CD4-positive, alpha-beta memory T cell (primary cell): Measurements from ENCODE around the gene PPM1H. TPM values are rescaled to one million over a fixed set of nuclear protein-coding genes. Genes with fewer than 3 reads are reported as not detected.

Experiments used
- CTCF ChIA-PET: fragments of 350-600 bp; sonication (Branson Sonifier 250); formaldehyde crosslinking; loops from one replicate; lab custom pipeline; 2021; ENCODE audit warnings: inconsistent platforms; ENCODE audit not compliant: partially characterized antibody; lab: Charles Lee
- POLR2A ChIA-PET: fragments of 350-600 bp; sonication (Branson Sonifier 250); formaldehyde crosslinking; loops from one replicate; lab custom pipeline; 2021; ENCODE audit not compliant: partially characterized antibody; lab: Charles Lee
- DNase-seq, 5 donors: peaks; one replicate each; pipeline versions ENCODE4 v3.0.0 to v3.0.0-alpha.2; 2020 to 2022; ENCODE audit warnings: mixed read lengths in 1 of 5
- H3K27ac ChIP-seq: one replicate; pipeline ENCODE4 v1.7.0; 2013; ENCODE audit warnings: low read depth, low read length
- H3K27me3 ChIP-seq: 2 replicates; pipeline ENCODE4 v1.7.0; 2013; ENCODE audit warnings: mild to moderate bottlenecking, low read length, moderate library complexity; ENCODE audit not compliant: insufficient read depth
- H3K36me3 ChIP-seq: 2 replicates; pipeline ENCODE4 v1.7.0; 2013; ENCODE audit warnings: mild to moderate bottlenecking, low read length, moderate library complexity; ENCODE audit not compliant: insufficient read depth
- H3K4me1 ChIP-seq: 2 replicates; pipeline ENCODE4 v1.7.0; 2013; ENCODE audit warnings: mild to moderate bottlenecking, low read length, moderate library complexity; ENCODE audit not compliant: insufficient read depth
- H3K4me3 ChIP-seq, 2 donors: one replicate each; pipeline ENCODE4 v1.7.0; 2013; ENCODE audit warnings: low read length in 2 of 2, mild to moderate bottlenecking in 1 of 2
- H3K9me3 ChIP-seq, 2 donors: one replicate each; pipeline ENCODE4 v1.7.0; 2013; ENCODE audit warnings: low read length in 2 of 2, control low read depth in 1 of 2; ENCODE audit not compliant: control insufficient read depth in 1 of 2
- H3K27ac Mint-ChIP-seq, 7 donors: one replicate each; pipeline ENCODE4 v1.8.0; 2020 to 2021; ENCODE audit warnings: mixed read lengths in 7 of 7, mild to moderate bottlenecking in 6 of 7, inconsistent platforms in 3 of 7, moderate library complexity in 3 of 7
- H3K27me3 Mint-ChIP-seq, 2 donors: one replicate each; pipeline ENCODE4 v1.8.0; 2020 to 2021; ENCODE audit warnings: mixed read lengths in 2 of 2
- H3K36me3 Mint-ChIP-seq, 2 donors: one replicate each; pipeline ENCODE4 v1.8.0; 2020 to 2021; ENCODE audit warnings: mixed read lengths in 2 of 2, inconsistent platforms in 1 of 2, mild to moderate bottlenecking in 1 of 2
- H3K4me1 Mint-ChIP-seq, 4 donors: one replicate each; pipeline ENCODE4 v1.8.0; 2020 to 2021; ENCODE audit warnings: mixed read lengths in 4 of 4, mild to moderate bottlenecking in 1 of 4
- H3K4me3 Mint-ChIP-seq, 8 donors: one replicate each; pipeline ENCODE4 v1.8.0; 2020 to 2021; ENCODE audit warnings: mixed read lengths in 8 of 8, mild to moderate bottlenecking in 7 of 8, moderate library complexity in 6 of 8, inconsistent platforms in 3 of 8
- H3K9me3 Mint-ChIP-seq, 8 donors: one replicate each; pipeline ENCODE4 v1.8.0; 2020 to 2021; ENCODE audit warnings: mixed read lengths in 8 of 8, mild to moderate bottlenecking in 5 of 8, inconsistent platforms in 3 of 8, moderate library complexity in 1 of 8
- intact Hi-C: fragments of 100-400 bp; cut with micrococcal nuclease; formaldehyde crosslinking; loops from one replicate; pipeline ENCODE4 v1.15.1; 2023
- polyA plus RNA-seq, 2 donors: library from polyadenylated mRNA; unstranded; fragments of 300-500 nt; fragmentation: Illumina TruSeq; gene quantifications; one replicate each; pipeline ENCODE4 v1.2.3, GENCODE V29; 2021
- total RNA-seq, 2 experiments: library from RNA; stranded (reverse); gene quantifications; one replicate each; pipeline ENCODE4 v1.2.3, GENCODE V29; 2021

Gene PPM1H
- total and polyA plus RNA-seq, 4 experiments from 2014 or later: 0.06 to 0.14 TPM; not detected in 2

- H3K4me3 Mint-ChIP-seq: no peak overlapping the region
- H3K27me3 Mint-ChIP-seq: peaks cover 0 to 4% of the 10 kb centered on the region in 2 donors
- no peak overlapping the region for H3K27ac Mint-ChIP-seq
- no peaks in the 10 kb centered on the region for H3K36me3 ChIP-seq
- intact Hi-C loops: no loop called here
- DNase-seq: no peak
- H3K4me1 Mint-ChIP-seq: peaks cover 0 to under 1% (median 0%) of the 10 kb centered on the region in 4 donors
- no peaks in the 10 kb centered on the region for H3K9me3 ChIP-seq
- H3K27ac ChIP-seq: no peak overlapping the region
- ChIA-PET CTCF (interaction anchor here (2.3 to 8.2 kb wide), 4 partner anchors 11 to 200 kb away, joined by 8 to 67 read pairs (median 9); no protein-coding TSS in a partner anchor), POLR2A (no interaction called here)
- no peak overlapping the region for H3K4me3 ChIP-seq
- no peaks in the 10 kb centered on the region for H3K4me1 ChIP-seq
- H3K36me3 Mint-ChIP-seq: no peaks in the 10 kb centered on the region
- no peaks in the 10 kb centered on the region for H3K9me3 Mint-ChIP-seq
- H3K27me3 ChIP-seq: no peaks in the 10 kb centered on the region
Measured at GRCh38 chr12:62781136-62781880, 153.6 kb downstream of the PPM1H start.

- H3K4me1 ChIP-seq: no peaks in the 10 kb centered on the region
- H3K36me3 ChIP-seq: no peaks in the 10 kb centered on the region
- no peaks in the 10 kb centered on the region for H3K27me3 ChIP-seq
- no peak for DNase-seq
- CTCF ChIA-PET: interaction anchor here (0.9 to 8.2 kb wide), 4 partner anchors 16 to 177 kb away, joined by 3 to 67 read pairs (median 6); no protein-coding TSS in a partner anchor
- Mint-ChIP-seq H3K4me3 (no peak overlapping the region), H3K4me1 (no peaks in the 10 kb centered on the region), H3K9me3 (no peaks in the 10 kb centered on the region), H3K36me3 (no peaks in the 10 kb centered on the region), H3K27ac (no peak overlapping the region), H3K27me3 (peaks cover 0 to 4% of the 10 kb centered on the region in 2 donors)
- no peak overlapping the region for H3K4me3 ChIP-seq
- H3K27ac ChIP-seq: no peak overlapping the region
- intact Hi-C loops: no loop called here
- POLR2A ChIA-PET: no interaction called here
- H3K9me3 ChIP-seq: no peaks in the 10 kb centered on the region
Measured at GRCh38 chr12:62779488-62779887, 155.5 kb downstream of the PPM1H start.

GRCh38 chr12:62778187-62778586, 156.8 kb downstream of the PPM1H start:
- no peaks in the 10 kb centered on the region for H3K36me3 ChIP-seq
- POLR2A ChIA-PET: no interaction called here
- H3K36me3 Mint-ChIP-seq: no peaks in the 10 kb centered on the region

GRCh38 chr12:62776997-62777396, 158.0 kb downstream of the PPM1H start:
- ChIA-PET CTCF (no interaction called here), POLR2A (no interaction called here)
- intact Hi-C loops: no loop called here
- Mint-ChIP-seq H3K36me3 (no peaks in the 10 kb centered on the region), H3K27me3 (no peaks in the 10 kb centered on the region), H3K9me3 (no peaks in the 10 kb centered on the region), H3K27ac (no peak overlapping the region), H3K4me1 (no peaks in the 10 kb centered on the region), H3K4me3 (no peak overlapping the region)
- no peak overlapping the region for H3K4me3 ChIP-seq
- no peaks in the 10 kb centered on the region for H3K9me3 ChIP-seq
- no peaks in the 10 kb centered on the region for H3K27me3 ChIP-seq
- no peaks in the 10 kb centered on the region for H3K36me3 ChIP-seq
- DNase-seq: no peak
- no peaks in the 10 kb centered on the region for H3K4me1 ChIP-seq
- no peak overlapping the region for H3K27ac ChIP-seq

More at GRCh38 chr12:62778187-62778586, 156.8 kb downstream of the PPM1H start:
- no peaks in the 10 kb centered on the region for H3K4me1 ChIP-seq
- no peaks in the 10 kb centered on the region for H3K9me3 Mint-ChIP-seq
- no peaks in the 10 kb centered on the region for H3K27me3 Mint-ChIP-seq
- no peak overlapping the region for H3K4me3 Mint-ChIP-seq
- no peaks in the 10 kb centered on the region for H3K9me3 ChIP-seq
- no peak overlapping the region for H3K27ac ChIP-seq
- H3K4me1 Mint-ChIP-seq: no peaks in the 10 kb centered on the region
- CTCF ChIA-PET: no interaction called here
- H3K4me3 ChIP-seq: no peak overlapping the region
- intact Hi-C loops: no loop called here
- DNase-seq: no peak
- no peaks in the 10 kb centered on the region for H3K27me3 ChIP-seq
- no peak overlapping the region for H3K27ac Mint-ChIP-seq

GRCh38 chr12:62776575-62776974, 158.4 kb downstream of the PPM1H start:
- no peaks in the 10 kb centered on the region for H3K27me3 ChIP-seq
- Mint-ChIP-seq H3K9me3 (no peaks in the 10 kb centered on the region), H3K4me1 (no peaks in the 10 kb centered on the region), H3K27ac (no peak overlapping the region), H3K4me3 (no peak overlapping the region), H3K27me3 (no peaks in the 10 kb centered on the region), H3K36me3 (no peaks in the 10 kb centered on the region)
- H3K36me3 ChIP-seq: no peaks in the 10 kb centered on the region
- no peak for DNase-seq
- ChIA-PET CTCF (no interaction called here), POLR2A (no interaction called here)
- H3K4me1 ChIP-seq: no peaks in the 10 kb centered on the region
- no peak overlapping the region for H3K27ac ChIP-seq
- intact Hi-C loops: no loop called here
- H3K9me3 ChIP-seq: no peaks in the 10 kb centered on the region
- H3K4me3 ChIP-seq: no peak overlapping the region

- H3K27me3 Mint-ChIP-seq: no peaks in the 10 kb centered on the region
- no peak overlapping the region for H3K27ac Mint-ChIP-seq
- Histone ChIP-seq H3K4me3 (no peak overlapping the region), H3K27me3 (no peaks in the 10 kb centered on the region), H3K4me1 (no peaks in the 10 kb centered on the region), H3K36me3 (no peaks in the 10 kb centered on the region), H3K27ac (no peak overlapping the region), H3K9me3 (no peaks in the 10 kb centered on the region)
- no peaks in the 10 kb centered on the region for H3K36me3 Mint-ChIP-seq
- intact Hi-C loops: no loop called here
- H3K9me3 Mint-ChIP-seq: no peaks in the 10 kb centered on the region
- ChIA-PET CTCF (no interaction called here), POLR2A (no interaction called here)
- no peak overlapping the region for H3K4me3 Mint-ChIP-seq
- no peaks in the 10 kb centered on the region for H3K4me1 Mint-ChIP-seq
- no peak for DNase-seq
Measured at GRCh38 chr12:62774794-62775193, 160.2 kb downstream of the PPM1H start.

GRCh38 chr12:62772416-62772955, 162.5 kb downstream of the PPM1H start:
- Histone ChIP-seq H3K36me3 (no peaks in the 10 kb centered on the region), H3K9me3 (no peaks in the 10 kb centered on the region), H3K27me3 (no peaks in the 10 kb centered on the region), H3K4me1 (no peaks in the 10 kb centered on the region), H3K4me3 (no peak overlapping the region), H3K27ac (no peak overlapping the region)
- ChIA-PET POLR2A (no interaction called here), CTCF (no interaction called here)
- intact Hi-C loops: no loop called here
- H3K27me3 Mint-ChIP-seq: no peaks in the 10 kb centered on the region
- H3K36me3 Mint-ChIP-seq: no peaks in the 10 kb centered on the region
- H3K27ac Mint-ChIP-seq: no peak overlapping the region
- no peak overlapping the region for H3K4me3 Mint-ChIP-seq
- no peak for DNase-seq
- H3K4me1 Mint-ChIP-seq: no peaks in the 10 kb centered on the region
- no peaks in the 10 kb centered on the region for H3K9me3 Mint-ChIP-seq
